Measurements from ENCODE around the gene SEC24D. TPM values are rescaled to one million over a fixed set of nuclear protein-coding genes. Genes with fewer than 3 reads are reported as not detected.

Gene SEC24D
- total and polyA plus RNA-seq, 5 donors from 2014 or later, result 15.9 to 38.3 (median 16.2) TPM

DNA sequence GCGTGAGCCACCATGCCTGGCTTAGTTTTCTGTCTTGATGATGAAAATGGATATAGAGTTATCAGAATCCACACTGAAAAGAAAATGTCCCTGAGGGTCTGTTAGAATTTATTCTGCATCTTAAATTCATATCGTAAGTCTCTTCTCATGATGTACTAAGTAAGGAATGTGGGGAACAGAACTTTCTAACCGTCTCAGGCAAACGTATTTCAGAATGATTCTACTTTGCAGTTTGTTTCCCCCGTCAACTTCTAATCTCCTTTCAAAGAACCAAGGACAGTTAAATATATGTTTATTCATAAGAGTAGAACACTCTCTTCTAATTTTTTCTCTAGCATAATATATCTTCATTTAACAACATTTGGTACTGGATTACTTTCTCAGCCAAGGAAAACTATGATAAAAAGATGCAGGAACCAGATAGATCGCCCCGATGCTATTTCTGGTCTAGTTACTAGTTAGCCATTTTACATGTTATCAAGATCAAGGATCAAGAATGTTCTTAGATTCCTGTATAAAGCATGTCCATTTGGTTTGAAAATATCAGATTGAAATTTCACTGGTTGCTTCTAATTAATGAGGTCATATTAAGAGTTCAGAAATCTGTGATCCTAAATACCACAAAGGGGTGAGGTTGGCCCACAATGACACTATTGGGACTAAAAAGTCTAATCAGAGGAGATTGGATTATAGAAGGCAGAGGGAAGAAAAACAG is 101.3 kb downstream of the SEC24D start:
- Mint-ChIP-seq H3K27me3 (no peaks in the 10 kb centered on the region), H3K4me3 (no peak overlapping the region), H3K27ac (no peak overlapping the region), H3K4me1 (peaks cover 8 to 14% (median 10%) of the 10 kb centered on the region in 4 donors), H3K9me3 (no peaks in the 10 kb centered on the region), H3K36me3 (peaks cover 35% of the 10 kb centered on the region)
- Histone ChIP-seq H3K4me1 (ENCODE audit: control insufficient read depth, insufficient read depth, low read length, poor library complexity, severe bottlenecking) (peaks cover under 1% of the 10 kb centered on the region), H3K27me3 (ENCODE audit: control insufficient read depth, insufficient read depth, low read length) (no peaks in the 10 kb centered on the region), H3K4me3 (ENCODE audit: low read depth, low read length) (no peak overlapping the region), H3K36me3 (ENCODE audit: control insufficient read depth, insufficient read depth, low read length) (peaks cover 25% of the 10 kb centered on the region), H3K27ac (ENCODE audit: insufficient read depth, low read length, poor library complexity, severe bottlenecking) (no peak overlapping the region), H3K9me3 (ENCODE audit: control insufficient read depth in 2 of 2, low read length in 2 of 2) (no peaks in the 10 kb centered on the region)
- ATAC-seq (ENCODE audit: low read depth in 2 of 2), result no peak
- no peak for DNase-seq

GRCh38 chr4:118732591-118733330 is 103.2 kb downstream of the SEC24D start:
- Histone ChIP-seq H3K27ac (ENCODE audit: insufficient read depth, low read length, poor library complexity, severe bottlenecking) (no peak overlapping the region), H3K4me3 (ENCODE audit: low read depth, low read length) (no peak overlapping the region), H3K27me3 (ENCODE audit: control insufficient read depth, insufficient read depth, low read length) (no peaks in the 10 kb centered on the region), H3K36me3 (ENCODE audit: control insufficient read depth, insufficient read depth, low read length) (peaks cover 19% of the 10 kb centered on the region), H3K4me1 (ENCODE audit: control insufficient read depth, insufficient read depth, low read length, poor library complexity, severe bottlenecking) (peaks cover 5% of the 10 kb centered on the region), H3K9me3 (ENCODE audit: control insufficient read depth in 2 of 2, low read length in 2 of 2) (no peaks in the 10 kb centered on the region)
- Mint-ChIP-seq H3K9me3 (no peaks in the 10 kb centered on the region), H3K4me1 (peaks cover 12 to 20% (median 15%) of the 10 kb centered on the region in 4 donors), H3K27ac (no peak overlapping the region), H3K27me3 (no peaks in the 10 kb centered on the region), H3K36me3 (peaks cover 22% of the 10 kb centered on the region), H3K4me3 (no peak overlapping the region)
- ATAC-seq (ENCODE audit: low read depth in 2 of 2) (no peak), DNase-seq (no peak)

GRCh38 chr4:118730683-118731082 is 105.2 kb downstream of the SEC24D start:
- no peaks in the 10 kb centered on the region for H3K27me3 Mint-ChIP-seq
- H3K9me3 Mint-ChIP-seq, result no peaks in the 10 kb centered on the region
- peaks cover 33% of the 10 kb centered on the region for H3K36me3 Mint-ChIP-seq
- H3K4me1 Mint-ChIP-seq, result peaks cover 14 to 23% (median 20%) of the 10 kb centered on the region in 4 donors
- Histone ChIP-seq H3K27ac (ENCODE audit: insufficient read depth, low read length, poor library complexity, severe bottlenecking) (no peak overlapping the region), H3K27me3 (ENCODE audit: control insufficient read depth, insufficient read depth, low read length) (no peaks in the 10 kb centered on the region), H3K4me1 (ENCODE audit: control insufficient read depth, insufficient read depth, low read length, poor library complexity, severe bottlenecking) (peaks cover 5% of the 10 kb centered on the region), H3K9me3 (ENCODE audit: control insufficient read depth in 2 of 2, low read length in 2 of 2) (no peaks in the 10 kb centered on the region), H3K4me3 (ENCODE audit: low read depth, low read length) (no peak overlapping the region), H3K36me3 (ENCODE audit: control insufficient read depth, insufficient read depth, low read length) (peaks cover 32% of the 10 kb centered on the region)
- peak overlapping the region in 2 of 3 donors; percentile 38 to 43 for H3K27ac Mint-ChIP-seq
- no peak overlapping the region for H3K4me3 Mint-ChIP-seq
- DNase-seq, result no peak
- ATAC-seq (ENCODE audit: low read depth in 2 of 2), result no peak

DNA sequence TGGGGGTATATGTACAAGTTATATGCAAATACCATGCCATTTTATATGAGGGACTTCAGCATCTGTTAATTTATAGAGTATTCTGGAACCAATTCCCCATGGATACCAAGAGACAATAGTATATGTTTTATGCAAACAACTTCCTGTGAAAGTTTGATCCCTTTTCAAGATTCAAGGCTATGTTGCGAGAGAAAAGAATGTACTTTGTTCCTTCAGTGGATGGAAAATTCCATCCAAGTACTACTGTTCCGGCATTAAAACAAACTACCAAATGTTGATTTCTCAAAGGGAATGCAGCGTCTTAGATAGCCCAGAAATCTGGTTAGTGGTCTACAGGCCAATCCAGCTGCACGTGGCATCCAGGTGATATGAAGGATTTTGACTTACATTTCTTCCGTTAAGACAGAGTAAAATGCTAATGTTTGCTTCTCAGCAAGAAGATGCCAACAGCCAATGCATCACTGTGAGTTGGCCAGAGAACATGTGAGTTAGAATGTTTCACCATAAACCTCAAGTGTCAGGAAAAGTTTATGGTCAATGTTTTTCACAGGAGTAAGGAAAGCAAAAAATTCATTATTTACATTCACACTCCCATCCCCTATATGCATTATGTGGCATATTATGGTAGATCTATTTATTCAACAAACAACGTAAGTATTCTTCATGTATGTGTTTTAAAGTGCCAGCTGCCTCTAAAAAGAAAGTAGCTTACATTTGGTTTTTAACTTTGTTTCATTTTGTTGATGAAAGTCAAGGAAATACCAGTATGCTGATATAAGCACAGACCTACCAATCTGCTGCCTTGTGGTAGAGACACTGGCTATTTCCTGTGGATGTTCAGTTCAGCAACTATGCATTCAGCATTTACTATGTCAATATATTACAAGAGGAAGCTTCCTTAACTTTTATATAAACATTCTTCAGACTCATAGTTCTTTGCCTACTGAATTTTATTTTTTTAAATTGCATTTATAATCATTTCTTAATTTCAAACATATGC is 106.3 kb downstream of the SEC24D start:
- no peaks in the 10 kb centered on the region for H3K9me3 Mint-ChIP-seq
- no peaks in the 10 kb centered on the region for H3K27me3 Mint-ChIP-seq
- peaks cover 40% of the 10 kb centered on the region for H3K36me3 ChIP-seq (ENCODE audit: control insufficient read depth, insufficient read depth, low read length)
- H3K36me3 Mint-ChIP-seq, result peaks cover 36% of the 10 kb centered on the region
- H3K27me3 ChIP-seq (ENCODE audit: control insufficient read depth, insufficient read depth, low read length), result no peaks in the 10 kb centered on the region
- H3K4me1 Mint-ChIP-seq, result peaks cover 14 to 23% (median 20%) of the 10 kb centered on the region in 4 donors
- DNase-seq (peak in 2 of 3 donors; percentile 42 to 78), ATAC-seq (ENCODE audit: low read depth in 2 of 2) (peak; percentile 92)
- peaks cover 5% of the 10 kb centered on the region for H3K4me1 ChIP-seq (ENCODE audit: control insufficient read depth, insufficient read depth, low read length, poor library complexity, severe bottlenecking)
- H3K9me3 ChIP-seq (ENCODE audit: control insufficient read depth in 2 of 2, low read length in 2 of 2), result no peaks in the 10 kb centered on the region
- H3K27ac Mint-ChIP-seq, result peak overlapping the region; percentile 43 to 59 (median 43)
- peak overlapping the region; percentile 63 for H3K4me3 ChIP-seq (ENCODE audit: low read depth, low read length)
- H3K27ac ChIP-seq (ENCODE audit: insufficient read depth, low read length, poor library complexity, severe bottlenecking), result peak overlapping the region; percentile 45
- peak overlapping the region in 2 of 4 donors; percentile 38 to 44 for H3K4me3 Mint-ChIP-seq

DNA sequence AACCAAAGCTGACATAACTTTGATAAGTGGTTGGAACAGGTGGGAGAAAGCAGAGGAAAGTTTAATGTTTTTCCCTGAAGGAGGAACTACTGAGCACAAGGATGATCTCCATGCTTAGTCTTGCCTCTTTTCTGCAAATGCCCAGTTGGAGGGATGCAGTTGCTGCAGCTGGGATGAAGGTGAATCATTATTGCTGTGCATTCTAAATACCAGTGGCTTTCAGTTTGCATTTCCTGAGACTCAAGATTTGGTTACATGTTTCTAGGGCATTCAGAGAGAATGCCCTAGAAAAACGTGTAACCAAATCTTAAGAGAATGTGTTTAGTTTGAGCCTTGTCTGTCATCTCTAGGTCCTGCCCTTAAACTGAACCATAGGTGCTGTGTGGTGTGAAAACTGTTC is 108.6 kb downstream of the SEC24D start:
- Mint-ChIP-seq H3K36me3 (peaks cover 27% of the 10 kb centered on the region), H3K9me3 (no peaks in the 10 kb centered on the region), H3K27ac (peak overlapping the region in 1 of 3 donors; percentile 4), H3K27me3 (no peaks in the 10 kb centered on the region), H3K4me3 (no peak overlapping the region), H3K4me1 (peaks cover 12 to 25% (median 21%) of the 10 kb centered on the region in 4 donors)
- Histone ChIP-seq H3K27me3 (ENCODE audit: control insufficient read depth, insufficient read depth, low read length) (no peaks in the 10 kb centered on the region), H3K36me3 (ENCODE audit: control insufficient read depth, insufficient read depth, low read length) (peaks cover 41% of the 10 kb centered on the region), H3K4me3 (ENCODE audit: low read depth, low read length) (no peak overlapping the region), H3K9me3 (ENCODE audit: control insufficient read depth in 2 of 2, low read length in 2 of 2) (no peaks in the 10 kb centered on the region), H3K27ac (ENCODE audit: insufficient read depth, low read length, poor library complexity, severe bottlenecking) (no peak overlapping the region), H3K4me1 (ENCODE audit: control insufficient read depth, insufficient read depth, low read length, poor library complexity, severe bottlenecking) (peaks cover 5% of the 10 kb centered on the region)
- DNase-seq (no peak), ATAC-seq (ENCODE audit: low read depth in 2 of 2) (no peak)

DNA sequence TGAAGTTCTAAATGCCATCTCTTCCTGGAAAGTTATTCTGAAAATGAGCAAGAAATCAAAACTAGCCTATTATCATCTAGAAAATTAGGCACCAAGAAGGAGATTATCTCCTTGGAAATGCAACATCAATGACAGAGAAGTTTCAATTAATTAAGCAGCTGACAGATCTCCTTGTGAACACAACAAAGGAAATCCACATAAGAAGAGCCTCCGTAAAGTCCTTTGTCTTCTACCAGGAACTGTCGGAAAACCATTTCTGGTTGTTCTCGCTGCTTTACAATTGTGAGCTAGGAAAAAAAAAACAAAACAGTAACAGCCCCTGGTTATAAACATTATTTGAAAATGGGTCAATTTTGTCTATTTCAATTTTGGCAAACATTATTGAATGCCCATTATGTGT is 112.6 kb downstream of the SEC24D start:
- no peak for DNase-seq
- no peaks in the 10 kb centered on the region for H3K9me3 ChIP-seq (ENCODE audit: control insufficient read depth in 2 of 2, low read length in 2 of 2)
- H3K27me3 Mint-ChIP-seq, result no peaks in the 10 kb centered on the region
- no peaks in the 10 kb centered on the region for H3K27me3 ChIP-seq (ENCODE audit: control insufficient read depth, insufficient read depth, low read length)
- peaks cover 0 to 13% (median 4%) of the 10 kb centered on the region in 4 donors for H3K4me1 Mint-ChIP-seq
- H3K4me3 Mint-ChIP-seq, result no peak overlapping the region
- peaks cover 23% of the 10 kb centered on the region for H3K36me3 Mint-ChIP-seq
- no peaks in the 10 kb centered on the region for H3K9me3 Mint-ChIP-seq
- H3K27ac ChIP-seq (ENCODE audit: insufficient read depth, low read length, poor library complexity, severe bottlenecking), result no peak overlapping the region
- no peaks in the 10 kb centered on the region for H3K4me1 ChIP-seq (ENCODE audit: control insufficient read depth, insufficient read depth, low read length, poor library complexity, severe bottlenecking)
- no peak overlapping the region for H3K27ac Mint-ChIP-seq
- no peak for ATAC-seq (ENCODE audit: low read depth in 2 of 2)
- H3K36me3 ChIP-seq (ENCODE audit: control insufficient read depth, insufficient read depth, low read length), result peaks cover 43% of the 10 kb centered on the region
- H3K4me3 ChIP-seq (ENCODE audit: low read depth, low read length), result no peak overlapping the region

DNA sequence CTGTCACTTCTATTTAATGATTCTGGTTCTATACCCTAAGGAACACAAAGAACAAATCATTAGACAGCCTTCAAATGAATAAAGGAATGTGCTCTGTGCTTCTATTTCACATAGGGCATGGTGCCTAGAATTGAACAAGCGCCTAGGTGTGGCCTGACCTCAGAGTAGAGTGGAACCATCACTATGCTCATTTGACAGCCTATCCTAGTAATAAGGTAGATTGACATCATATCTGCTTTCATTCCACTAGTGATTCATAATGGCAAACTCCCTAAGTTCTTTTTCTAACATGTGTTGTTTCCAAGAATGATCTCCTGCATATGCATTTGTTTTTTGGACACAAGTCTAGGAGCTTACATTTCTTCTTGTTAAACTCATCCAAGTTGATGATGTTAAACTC is 114.2 kb downstream of the SEC24D start:
- Histone ChIP-seq H3K27me3 (ENCODE audit: control insufficient read depth, insufficient read depth, low read length) (no peaks in the 10 kb centered on the region), H3K27ac (ENCODE audit: insufficient read depth, low read length, poor library complexity, severe bottlenecking) (no peak overlapping the region), H3K36me3 (ENCODE audit: control insufficient read depth, insufficient read depth, low read length) (peaks cover 28% of the 10 kb centered on the region), H3K9me3 (ENCODE audit: control insufficient read depth in 2 of 2, low read length in 2 of 2) (no peaks in the 10 kb centered on the region), H3K4me3 (ENCODE audit: low read depth, low read length) (no peak overlapping the region), H3K4me1 (ENCODE audit: control insufficient read depth, insufficient read depth, low read length, poor library complexity, severe bottlenecking) (no peaks in the 10 kb centered on the region)
- no peak overlapping the region for H3K4me3 Mint-ChIP-seq
- H3K9me3 Mint-ChIP-seq, result no peaks in the 10 kb centered on the region
- H3K27ac Mint-ChIP-seq, result no peak overlapping the region
- ATAC-seq (ENCODE audit: low read depth in 2 of 2) (no peak), DNase-seq (no peak)
- peaks cover 0 to 13% (median 4%) of the 10 kb centered on the region in 4 donors for H3K4me1 Mint-ChIP-seq
- peaks cover 20% of the 10 kb centered on the region for H3K36me3 Mint-ChIP-seq
- H3K27me3 Mint-ChIP-seq, result no peaks in the 10 kb centered on the region
